Ammon's horn (tissue), 1 donor: ENCODE measurements around the gene ACOT7.
"Not testable (repeated sequence)": the region's sequence is repeated elsewhere in the genome, so short reads cannot be mapped to it uniquely, and the experiment has no call there.

Experiments used
- DNase-seq: peaks from one replicate; pipeline ENCODE4 v3.0.0-alpha.2; 2016; ENCODE audit warnings: low spot score

The ACOT7 gene

DNA sequence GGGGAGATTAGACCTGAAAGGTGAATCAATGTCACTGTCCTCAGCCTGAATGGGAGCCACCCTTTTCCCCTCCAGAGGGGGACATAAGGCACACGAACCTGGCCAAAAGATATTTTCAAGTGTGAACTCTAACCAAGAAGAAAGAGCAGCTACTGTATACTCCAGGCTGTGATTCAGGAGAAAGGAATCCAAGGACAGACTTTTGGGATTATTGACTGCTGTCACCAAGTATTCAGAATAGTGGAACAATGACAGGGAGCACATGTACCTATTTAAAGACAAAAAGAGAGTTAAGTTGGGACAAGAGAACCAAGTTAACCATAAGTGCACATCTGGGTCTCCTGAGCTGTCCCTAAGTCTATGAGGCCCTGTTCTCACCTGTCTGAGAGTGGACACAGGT lies 160.2 kb downstream of the ACOT7 start:
- DNase-seq = no peak

DNA sequence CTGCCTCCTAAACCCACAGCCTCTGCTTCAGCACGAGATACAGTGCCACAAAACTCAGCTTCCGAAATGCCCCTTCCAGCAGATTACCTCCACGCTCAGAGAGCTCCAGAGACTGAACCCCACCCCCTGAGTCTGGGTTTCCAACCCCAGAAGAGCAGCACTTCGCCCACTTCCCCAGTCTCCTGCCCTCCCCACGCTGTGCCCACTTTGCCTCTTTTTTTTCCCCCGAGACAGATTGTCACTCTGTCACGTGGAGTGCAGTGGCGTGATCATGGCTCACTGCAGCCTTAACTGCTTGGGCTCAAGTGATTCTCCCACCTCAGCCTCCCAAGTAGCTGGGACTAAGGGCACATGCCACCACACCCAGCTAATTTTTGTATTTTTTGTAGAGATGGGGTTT lies 167.9 kb downstream of the ACOT7 start:
- DNase-seq = no peak

DNA sequence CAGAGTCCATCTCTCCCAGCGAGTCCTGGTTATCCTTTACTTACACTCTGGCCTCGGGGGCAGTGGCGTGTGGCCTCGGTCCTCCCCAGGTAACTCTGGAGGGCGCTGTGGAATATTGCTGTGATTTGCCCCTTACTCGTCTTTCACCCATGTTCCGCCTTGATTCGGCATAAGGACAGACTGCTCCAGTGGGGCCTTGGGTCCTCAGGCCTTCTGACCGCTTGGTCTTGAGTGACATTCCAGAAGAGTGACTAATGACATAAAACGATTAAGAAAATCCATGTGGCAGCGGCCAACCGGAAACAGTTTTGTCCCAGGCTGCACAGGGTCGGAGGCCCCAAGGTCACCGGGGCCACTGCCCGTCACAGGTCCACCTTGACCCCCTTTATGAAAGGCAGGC lies 168.8 kb downstream of the ACOT7 start:
- no peak for DNase-seq

DNA sequence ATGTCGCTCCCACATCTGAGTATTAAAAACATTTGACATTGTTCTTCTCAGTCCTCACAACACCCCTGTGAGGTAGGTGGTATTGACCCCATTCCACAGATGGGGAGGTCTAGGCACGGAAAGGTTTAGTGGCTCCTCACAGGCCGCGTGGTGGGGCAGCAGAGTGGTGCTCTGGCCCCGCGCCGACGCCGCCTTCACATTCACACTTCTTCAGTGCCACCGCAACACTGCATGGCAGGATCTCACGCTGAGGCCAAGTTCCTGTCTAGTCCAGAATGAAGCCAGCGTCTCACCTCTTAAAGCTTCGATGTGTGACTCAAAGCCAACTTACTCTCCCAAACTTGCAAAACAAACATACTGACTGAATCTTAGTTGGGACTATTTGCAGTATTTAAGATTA lies 169.9 kb downstream of the ACOT7 start:
- no peak for DNase-seq

DNA sequence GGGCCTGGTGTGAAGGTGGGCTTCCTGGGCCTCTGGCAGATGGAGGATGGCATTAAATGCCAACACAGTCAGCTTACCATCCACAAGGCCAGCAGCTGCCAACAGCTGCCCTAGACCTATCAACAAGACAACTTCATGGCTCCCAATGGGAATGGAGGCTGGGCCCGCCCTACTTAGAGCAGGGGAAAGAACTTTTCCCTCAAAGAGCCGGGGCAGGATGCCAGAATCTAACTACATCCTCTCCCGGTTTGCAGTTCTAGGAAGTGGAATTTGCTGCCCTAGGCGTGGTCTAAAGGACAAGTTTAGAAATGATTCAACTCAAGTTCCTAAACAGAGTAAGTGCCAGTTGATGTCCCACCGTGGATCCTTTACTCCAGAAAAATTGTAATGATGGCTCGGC lies 170.9 kb downstream of the ACOT7 start:
- DNase-seq = no peak

DNA sequence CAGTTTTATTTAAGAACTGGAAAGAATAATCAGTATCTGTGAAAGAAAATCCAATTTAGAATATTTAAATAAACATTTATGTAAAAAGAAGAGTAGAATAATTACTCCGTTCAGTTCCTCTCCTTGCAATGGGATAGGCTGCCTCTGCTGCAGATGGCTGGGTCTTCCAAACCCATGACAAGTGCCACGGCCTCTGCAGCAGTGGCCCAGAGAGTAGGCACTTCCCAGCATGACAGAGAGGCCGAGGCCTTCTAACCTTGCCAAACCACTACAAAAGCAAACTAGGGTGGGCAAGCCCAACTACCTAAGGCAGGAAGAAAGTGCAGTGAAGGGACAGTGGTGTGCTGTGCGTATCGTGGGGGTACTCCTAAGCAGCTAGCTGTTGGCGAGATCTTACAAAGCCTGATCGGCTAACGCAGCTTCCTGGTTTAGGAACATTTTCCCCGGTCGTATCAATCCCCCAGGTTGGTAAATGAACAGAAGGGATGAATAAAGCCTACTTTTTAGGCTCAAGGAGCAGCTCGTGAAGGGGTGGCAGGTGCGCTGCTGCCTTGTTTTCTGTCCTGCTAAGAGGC lies 172.3 kb downstream of the ACOT7 start:
- DNase-seq = no peak

DNA sequence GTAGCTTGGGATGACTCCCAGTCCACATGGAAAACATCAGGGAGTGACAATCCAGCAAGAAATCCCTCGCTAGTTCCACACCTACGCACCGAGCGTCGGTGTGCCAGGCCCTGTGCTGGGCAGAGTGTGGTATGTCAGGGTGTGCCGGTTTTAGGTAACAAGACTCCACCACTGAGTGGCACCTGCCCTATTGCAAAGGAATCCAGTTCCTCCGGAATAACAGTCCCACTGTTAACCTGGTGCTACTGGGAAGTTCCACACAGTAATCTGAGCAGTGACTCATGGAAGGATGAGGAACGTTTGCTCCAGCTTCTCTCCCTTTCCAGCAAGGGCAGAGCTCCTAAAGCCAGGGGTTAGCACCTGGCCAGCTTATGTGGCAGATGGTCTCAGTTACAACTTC lies 173.3 kb downstream of the ACOT7 start:
- no peak for DNase-seq

DNA sequence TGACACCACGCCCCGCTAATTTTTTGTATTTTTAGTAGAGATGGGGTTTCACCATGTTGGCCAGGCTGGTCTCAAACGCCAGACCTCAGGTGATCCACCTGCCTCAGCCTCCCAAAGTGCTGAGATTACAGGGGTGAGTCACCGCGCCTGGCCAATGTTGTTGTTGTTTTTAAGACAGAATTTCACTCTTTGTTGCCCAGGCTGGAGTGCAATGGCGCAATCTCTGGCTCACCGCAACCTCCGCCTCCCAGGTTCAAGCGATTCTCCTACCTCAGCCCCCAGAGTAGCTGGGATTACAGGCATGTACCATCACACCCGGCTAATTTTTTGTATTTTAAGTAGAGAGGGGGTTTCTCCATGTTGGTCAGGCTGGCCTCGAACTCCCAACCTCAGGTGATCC lies 173.9 kb downstream of the ACOT7 start:
- DNase-seq = not testable (repeated sequence)

DNA sequence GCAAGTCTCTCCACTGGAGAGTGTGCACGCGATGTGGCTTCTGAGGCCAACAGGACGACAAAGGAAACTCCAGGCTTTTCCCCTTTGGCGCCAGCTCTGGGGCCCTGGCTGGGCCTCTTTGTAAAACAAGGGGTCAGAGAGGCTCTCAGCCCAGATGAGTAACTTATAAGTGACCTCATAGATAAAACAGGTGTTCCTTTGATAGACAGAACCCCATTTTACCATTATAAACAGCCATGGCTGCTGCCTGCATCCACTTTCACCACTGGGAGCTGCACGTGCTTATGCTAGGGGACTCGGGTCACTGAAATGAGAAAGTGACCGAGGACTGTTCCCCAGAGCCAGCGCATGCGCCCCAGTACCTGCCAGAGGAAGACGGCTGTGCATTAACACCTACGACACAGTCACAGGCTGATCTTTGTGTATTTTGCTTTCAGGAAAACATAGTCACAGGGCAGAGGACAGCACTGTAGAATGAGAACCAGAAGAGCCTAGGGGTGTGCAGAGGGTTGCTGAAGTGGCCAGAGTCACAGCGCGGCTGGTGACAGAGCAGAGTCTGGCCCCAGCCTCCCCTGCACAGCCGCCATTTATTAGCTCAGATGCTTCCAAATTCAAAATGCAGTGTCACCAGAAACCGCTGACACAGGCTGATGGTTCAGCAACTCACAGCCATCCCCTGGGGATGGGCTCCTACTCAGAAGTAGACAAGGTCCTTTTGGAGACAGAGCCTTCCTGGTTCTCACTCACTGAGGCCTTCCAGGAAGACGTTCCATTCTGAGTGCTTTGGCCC lies 175.0 kb downstream of the ACOT7 start:
- DNase-seq = no peak
